KMS-11 (cell line): ENCODE results near the gene MINK1.

Experiments used
- H2AFZ ChIP-seq: fragments of 200-600 bp; sonication (generic); 2 replicates; pipeline ENCODE4 v1.6.1; 2016; ENCODE audit warnings: antibody characterized with exemption, mixed run types, low read depth
- H3K27ac ChIP-seq: fragments of 200-600 bp; sonication (generic); 2 replicates; pipeline ENCODE4 v1.6.1; 2016; ENCODE audit warnings: mild to moderate bottlenecking, mixed run types
- H3K27me3 ChIP-seq: fragments of 200-600 bp; sonication (generic); 2 replicates; pipeline ENCODE4 v1.6.1; 2017; ENCODE audit warnings: mild to moderate bottlenecking, low read depth, mixed run types, moderate library complexity; ENCODE audit not compliant: insufficient read depth
- H3K36me3 ChIP-seq: fragments of 200-600 bp; sonication (generic); 2 replicates; pipeline ENCODE4 v1.6.1; 2017; ENCODE audit warnings: mild to moderate bottlenecking, mixed run types; ENCODE audit not compliant: insufficient read depth
- H3K4me1 ChIP-seq: fragments of 200-600 bp; sonication (generic); 2 replicates; pipeline ENCODE4 v1.6.1; 2016; ENCODE audit warnings: mild to moderate bottlenecking, low read depth, mixed run types; ENCODE audit not compliant: poor library complexity, severe bottlenecking
- H3K4me2 ChIP-seq: fragments of 200-600 bp; sonication (generic); 2 replicates; pipeline ENCODE4 v1.7.0; 2016; ENCODE audit warnings: mild to moderate bottlenecking, mixed run types
- H3K4me3 ChIP-seq: fragments of 200-600 bp; sonication (generic); IDR thresholded peaks from 2 replicates; pipeline ENCODE4 v1.6.1; 2017; ENCODE audit warnings: low read depth, low read length, mixed read lengths; ENCODE audit not compliant: insufficient read depth
- H3K79me2 ChIP-seq: fragments of 200-600 bp; sonication (generic); 2 replicates; pipeline ENCODE4 v1.6.1; 2016; ENCODE audit warnings: low read depth, mixed run types; ENCODE audit not compliant: insufficient read depth
- H3K9ac ChIP-seq: fragments of 200-600 bp; sonication (generic); 2 replicates; pipeline ENCODE4 v1.6.1; 2016; ENCODE audit warnings: mild to moderate bottlenecking, mixed run types
- H4K20me1 ChIP-seq: fragments of 200-600 bp; sonication (generic); 2 replicates; pipeline ENCODE4 v1.6.1; 2016; ENCODE audit warnings: mild to moderate bottlenecking, mixed run types; ENCODE audit not compliant: insufficient read depth
- TF ChIP-seq, protein P1 (sequence below): fragments of 200-600 bp; sonication (generic); conservative IDR thresholded peaks from 2 replicates; pipeline ENCODE4 v1.6.1; 2017; ENCODE audit warnings: low read depth, mild to moderate bottlenecking, antibody characterized with exemption, low read length, moderate library complexity, mixed read lengths

The MINK1 gene

DNA sequence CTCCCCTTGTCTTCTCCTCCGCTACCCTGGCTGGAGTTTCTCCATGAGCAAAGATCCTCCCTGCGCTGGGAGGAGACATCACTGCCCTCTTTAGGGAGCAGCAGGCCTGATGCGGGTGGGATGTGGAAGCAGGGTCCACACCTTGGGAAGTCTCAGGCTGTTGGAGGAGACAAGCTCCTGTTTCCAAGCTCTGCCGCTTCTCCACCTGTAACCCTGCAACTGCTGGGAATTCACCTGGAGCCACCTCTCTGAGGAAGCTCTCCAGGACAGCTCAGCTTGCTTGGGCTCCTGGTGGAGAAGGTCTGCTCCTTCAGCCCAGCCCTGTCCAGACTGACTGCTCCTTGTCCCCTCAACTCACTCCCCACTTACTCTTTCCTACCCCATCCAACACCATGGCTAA is 51.3 kb downstream of the MINK1 start:
- Histone ChIP-seq H4K20me1 (no peaks in the 10 kb centered on the region), H3K4me3 (no peak overlapping the region), H3K9ac (no peak overlapping the region), H3K27ac (no peak overlapping the region), H2AFZ (no peak overlapping the region), H3K79me2 (no peaks in the 10 kb centered on the region), H3K27me3 (no peaks in the 10 kb centered on the region), H3K36me3 (no peaks in the 10 kb centered on the region), H3K4me2 (no peak overlapping the region), H3K4me1 (no peaks in the 10 kb centered on the region)
- TF ChIP-seq, protein P1, sequence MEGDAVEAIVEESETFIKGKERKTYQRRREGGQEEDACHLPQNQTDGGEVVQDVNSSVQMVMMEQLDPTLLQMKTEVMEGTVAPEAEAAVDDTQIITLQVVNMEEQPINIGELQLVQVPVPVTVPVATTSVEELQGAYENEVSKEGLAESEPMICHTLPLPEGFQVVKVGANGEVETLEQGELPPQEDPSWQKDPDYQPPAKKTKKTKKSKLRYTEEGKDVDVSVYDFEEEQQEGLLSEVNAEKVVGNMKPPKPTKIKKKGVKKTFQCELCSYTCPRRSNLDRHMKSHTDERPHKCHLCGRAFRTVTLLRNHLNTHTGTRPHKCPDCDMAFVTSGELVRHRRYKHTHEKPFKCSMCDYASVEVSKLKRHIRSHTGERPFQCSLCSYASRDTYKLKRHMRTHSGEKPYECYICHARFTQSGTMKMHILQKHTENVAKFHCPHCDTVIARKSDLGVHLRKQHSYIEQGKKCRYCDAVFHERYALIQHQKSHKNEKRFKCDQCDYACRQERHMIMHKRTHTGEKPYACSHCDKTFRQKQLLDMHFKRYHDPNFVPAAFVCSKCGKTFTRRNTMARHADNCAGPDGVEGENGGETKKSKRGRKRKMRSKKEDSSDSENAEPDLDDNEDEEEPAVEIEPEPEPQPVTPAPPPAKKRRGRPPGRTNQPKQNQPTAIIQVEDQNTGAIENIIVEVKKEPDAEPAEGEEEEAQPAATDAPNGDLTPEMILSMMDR: no peak

DNA sequence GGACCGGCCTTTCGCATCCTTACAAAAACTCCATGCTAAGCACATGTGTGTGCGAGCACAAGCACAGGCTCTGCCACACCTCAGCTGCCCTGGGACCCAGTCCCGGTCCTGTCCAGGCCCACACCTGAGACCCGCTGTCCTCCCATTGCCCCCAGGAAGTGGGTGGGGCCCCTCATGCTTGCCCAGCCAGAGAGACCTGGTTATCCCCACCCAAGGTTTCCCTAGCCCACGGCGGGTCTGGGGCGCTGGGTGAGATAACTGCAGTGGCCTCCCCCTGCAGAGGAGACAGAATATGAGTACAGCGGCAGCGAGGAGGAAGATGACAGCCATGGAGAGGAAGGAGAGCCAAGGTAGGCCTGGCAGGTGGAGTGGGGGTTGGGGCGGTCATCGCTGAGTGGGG is 53.7 kb downstream of the MINK1 start:
- TF ChIP-seq, protein P1: no peak
- H3K36me3 ChIP-seq: no peaks in the 10 kb centered on the region
- H3K9ac ChIP-seq: no peak overlapping the region

DNA sequence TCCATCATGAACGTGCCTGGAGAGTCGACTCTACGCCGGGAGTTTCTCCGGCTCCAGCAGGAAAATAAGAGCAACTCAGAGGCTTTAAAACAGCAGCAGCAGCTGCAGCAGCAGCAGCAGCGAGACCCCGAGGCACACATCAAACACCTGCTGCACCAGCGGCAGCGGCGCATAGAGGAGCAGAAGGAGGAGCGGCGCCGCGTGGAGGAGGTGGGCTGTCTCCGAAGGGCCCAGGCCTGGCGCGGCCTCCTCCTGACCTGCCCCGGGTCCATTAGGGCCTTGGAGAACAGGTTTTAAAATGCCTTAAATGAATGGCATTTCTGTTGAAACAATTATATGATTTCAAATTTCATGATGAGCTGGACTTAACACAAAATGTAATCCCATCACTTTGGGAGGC is 54.4 kb downstream of the MINK1 start:
- Histone ChIP-seq H3K4me1 (no peaks in the 10 kb centered on the region), H3K79me2 (no peaks in the 10 kb centered on the region), H2AFZ (no peak overlapping the region), H3K4me2 (no peak overlapping the region), H3K27ac (no peak overlapping the region), H3K27me3 (no peaks in the 10 kb centered on the region), H3K9ac (no peak overlapping the region), H4K20me1 (no peaks in the 10 kb centered on the region), H3K4me3 (no peak overlapping the region), H3K36me3 (no peaks in the 10 kb centered on the region)
- TF ChIP-seq, protein P1: no peak

More for the DNA sequence above, 53.7 kb downstream of the MINK1 start:
- Histone ChIP-seq H2AFZ (no peak overlapping the region), H3K27me3 (no peaks in the 10 kb centered on the region), H4K20me1 (no peaks in the 10 kb centered on the region), H3K4me3 (no peak overlapping the region), H3K27ac (no peak overlapping the region), H3K4me1 (no peaks in the 10 kb centered on the region), H3K79me2 (no peaks in the 10 kb centered on the region), H3K4me2 (no peak overlapping the region)

DNA sequence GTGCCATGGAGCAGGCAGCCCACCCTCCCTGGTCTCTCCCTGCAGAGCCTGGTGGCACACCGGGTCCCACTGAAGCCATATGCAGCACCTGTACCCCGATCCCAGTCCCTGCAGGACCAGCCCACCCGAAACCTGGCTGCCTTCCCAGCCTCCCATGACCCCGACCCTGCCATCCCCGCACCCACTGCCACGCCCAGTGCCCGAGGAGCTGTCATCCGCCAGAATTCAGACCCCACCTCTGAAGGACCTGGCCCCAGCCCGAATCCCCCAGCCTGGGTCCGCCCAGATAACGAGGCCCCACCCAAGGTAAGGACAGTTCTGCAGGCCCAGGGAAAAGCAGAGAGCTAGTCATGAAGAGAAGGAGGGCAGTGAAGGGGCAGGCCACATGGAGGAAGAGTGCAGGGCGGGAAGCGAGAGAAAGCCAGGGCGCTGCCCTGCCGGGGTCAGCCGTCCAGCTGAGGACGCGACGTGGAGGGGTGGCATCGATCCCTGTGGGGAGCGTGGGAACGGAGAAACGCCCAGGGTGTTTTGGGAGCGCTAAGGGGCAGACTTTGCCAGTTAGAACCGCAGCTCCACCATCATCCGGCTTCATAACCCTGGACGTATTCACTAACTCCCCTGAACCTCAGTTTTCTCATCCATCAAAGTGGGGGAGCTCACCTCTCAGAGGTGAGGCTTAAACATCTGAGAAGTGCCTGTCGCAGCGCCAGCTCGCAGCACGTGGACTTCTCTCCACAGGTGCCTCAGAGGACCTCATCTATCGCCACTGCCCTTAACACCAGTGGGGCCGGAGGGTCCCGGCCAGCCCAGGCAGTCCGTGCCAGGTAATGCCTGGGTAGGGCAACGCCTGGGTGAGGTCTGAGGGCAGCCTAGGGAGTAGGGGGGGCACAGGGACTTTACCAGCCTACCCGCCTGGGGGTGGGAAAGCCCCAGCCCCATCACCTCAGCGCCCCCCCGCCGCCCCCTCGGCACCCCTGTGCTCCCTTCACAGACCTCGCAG is 58.6 kb downstream of the MINK1 start:
- Histone ChIP-seq H3K27me3 (no peaks in the 10 kb centered on the region), H3K27ac (no peak overlapping the region), H3K79me2 (no peaks in the 10 kb centered on the region), H3K4me1 (no peaks in the 10 kb centered on the region), H2AFZ (no peak overlapping the region), H3K9ac (no peak overlapping the region), H3K4me2 (no peak overlapping the region), H3K4me3 (no peak overlapping the region), H3K36me3 (no peaks in the 10 kb centered on the region), H4K20me1 (no peaks in the 10 kb centered on the region)
- TF ChIP-seq, protein P1: no peak
